GM12878 (cell line): Measurements from ENCODE around the gene ARHGAP6. TPM values are rescaled to one million over a fixed set of nuclear protein-coding genes. Genes with fewer than 3 reads are reported as not detected.

Experiments used
- ATAC-seq: fragments of 200-7000 bp; cut with Tn5 transposase; 3 replicates; pipeline ENCODE4 v1.9.1; 2020; ENCODE audit warnings: mild to moderate bottlenecking, moderate library complexity
- BruUV-seq: library from RNA; stranded (reverse); fragments of 400-500 nt; replicated peaks from 2 replicates; lab custom pipeline; 2021; lab: Mats Ljungman, UMichigan
- CTCF ChIA-PET: fragments of 300-600 bp; sonication (Branson Sonifier 250); formaldehyde crosslinking; extraction: SDS; loops from one replicate; lab custom pipeline; 2021; ENCODE audit warnings: inconsistent platforms; lab: Yijun Ruan, JAX
- POLR2A ChIA-PET: fragments of 350-600 bp; formaldehyde crosslinking; extraction: SDS; loops from one replicate; lab custom pipeline; 2021; ENCODE audit warnings: inconsistent platforms; lab: Charles Lee
- RAD21 ChIA-PET: fragments of 300-600 bp; sonication (Branson Sonifier 250); formaldehyde crosslinking; loops from one replicate; lab custom pipeline; 2023; ENCODE audit warnings: antibody characterized with exemption; ENCODE audit not compliant: unreplicated experiment; lab: Charles Lee
- SMC1A ChIA-PET: fragments of 300-600 bp; sonication (Branson Sonifier 250); formaldehyde crosslinking; loops from one replicate; lab custom pipeline; 2023; ENCODE audit not compliant: unreplicated experiment, uncharacterized antibody; lab: Charles Lee
- DNase-seq: peaks from one replicate; pipeline ENCODE4 v3.0.0-alpha.2; 2011; ENCODE audit warnings: low read depth, low spot score
- FAIRE-seq: peaks from 3 replicates; lab custom pipeline; 2011; peaks lifted over from hg19 to GRCh38; lab: Jason Lieb, UNC
- H2AFZ ChIP-seq: 2 replicates; pipeline ENCODE4 v1.6.0; 2011; ENCODE audit warnings: low read depth, low read length, control low read depth; ENCODE audit not compliant: control insufficient read depth
- H3K27ac ChIP-seq: 2 replicates; pipeline ENCODE4 v1.5.1; 2011; ENCODE audit warnings: control low read depth; ENCODE audit not compliant: control insufficient read depth, insufficient read depth
- H3K27me3 ChIP-seq, 2 experiments: replicated peaks in 1 of 2; 2 replicates each; pipeline versions ENCODE4 v1.6.0 to v1.6.1; 2011; ENCODE audit warnings: low read length in 1 of 2; ENCODE audit not compliant: control insufficient read depth in 2 of 2, insufficient read depth in 2 of 2
- H3K36me3 ChIP-seq, 2 experiments: 2 replicates each; pipeline ENCODE4 v1.5.1; 2011; ENCODE audit warnings: low read length in 1 of 2; ENCODE audit not compliant: control insufficient read depth in 2 of 2, insufficient read depth in 2 of 2
- H3K4me1 ChIP-seq: 2 replicates; pipeline ENCODE4 v1.6.1; 2011; ENCODE audit warnings: mild to moderate bottlenecking, low read length, moderate library complexity, mixed read lengths; ENCODE audit not compliant: control insufficient read depth, insufficient read depth
- H3K4me2 ChIP-seq: 2 replicates; pipeline ENCODE4 v1.6.0; 2011; ENCODE audit warnings: control low read depth; ENCODE audit not compliant: control insufficient read depth, insufficient read depth
- H3K4me3 ChIP-seq: fragments of 200-600 bp; sonication (generic); 2 replicates; pipeline ENCODE4 v1.5.1; 2016
- H3K79me2 ChIP-seq: 2 replicates; pipeline ENCODE4 v1.6.0; 2011; ENCODE audit warnings: low read length; ENCODE audit not compliant: control insufficient read depth, insufficient read depth
- H3K9ac ChIP-seq: 2 replicates; pipeline ENCODE4 v1.8.0; 2011; ENCODE audit warnings: low read length, control low read depth, mixed read lengths; ENCODE audit not compliant: control insufficient read depth, insufficient read depth
- H3K9me3 ChIP-seq: replicated peaks from 3 replicates; pipeline ENCODE4 v1.5.1; 2011; ENCODE audit warnings: mild to moderate bottlenecking, low read length; ENCODE audit not compliant: control insufficient read depth, insufficient read depth
- H4K20me1 ChIP-seq: 2 replicates; pipeline ENCODE4 v1.6.0; 2011; ENCODE audit not compliant: control insufficient read depth, insufficient read depth
- E2F4 ChIP-seq: IDR thresholded peaks from 2 replicates; pipeline ENCODE4 v1.6.1; 2012; ENCODE audit warnings: low read depth, low read length, improper control_type of control experiment
- MTA3 ChIP-seq: IDR thresholded peaks from 2 replicates; pipeline ENCODE4 v1.6.1; 2012; ENCODE audit warnings: low read length, inconsistent platforms, borderline replicate concordance
- NFIC ChIP-seq: IDR thresholded peaks from 2 replicates; pipeline ENCODE4 v1.6.1; 2012; ENCODE audit warnings: low read depth, mild to moderate bottlenecking, inconsistent platforms, low read length, moderate library complexity
- RFX5 ChIP-seq: IDR thresholded peaks from 2 replicates; pipeline ENCODE4 v1.6.1; 2011; ENCODE audit warnings: low read depth, low read length, improper control_type of control experiment
- SRF ChIP-seq, 2 experiments: IDR thresholded peaks; 2 replicates each; pipeline ENCODE4 v1.6.1; 2011; ENCODE audit warnings: low read depth in 2 of 2, low read length in 2 of 2, mild to moderate bottlenecking in 1 of 2, moderate library complexity in 1 of 2
- SUZ12 ChIP-seq: fragments of 200-600 bp; sonication (generic); IDR thresholded peaks from one replicate; pipeline ENCODE4 v1.6.1; 2018; ENCODE audit warnings: antibody characterized with exemption, mild to moderate bottlenecking; ENCODE audit not compliant: unreplicated experiment
- ZNF622 ChIP-seq: fragments of 450-650 bp; IDR thresholded peaks from 2 replicates; pipeline ENCODE4 v1.6.1; 2017; ENCODE audit warnings: mild to moderate bottlenecking, inconsistent platforms
- WGBS: methylation state at CpG from one replicate; pipeline ENCODE4 v1.1.6; 2016; ENCODE audit warnings: low lambda C conversion rate; ENCODE audit not compliant: insufficient replicate concordance, insufficient coverage; ENCODE audit errors: missing lambda C conversion rate; 5-methylcytosine and 5-hydroxymethylcytosine counted together
- in situ Hi-C: fragments of 300-500 bp; cut with MboI; formaldehyde crosslinking; loops from 9 replicates; pipeline ENCODE4 v1.14.3; 2018; ENCODE audit warnings: mixed read lengths
- intact Hi-C: fragments of 100-400 bp; cut with micrococcal nuclease; formaldehyde crosslinking; loops from one replicate; pipeline ENCODE4 v1.14.2; 2022; ENCODE audit not compliant: unreplicated experiment
- polyA plus RNA-seq, 11 experiments: library from polyadenylated mRNA; depleted of rRNA in 4 of 11; unstranded in 6 of 11; stranded (reverse) in 5 of 11; fragments of >200 nt; fragmentation: Nextera tagmentation in 4 of 11; fragmentation: Illumina TruSeq in 1 of 11; extraction: Ambion mirVana in 4 of 11; extraction: Trizol in 1 of 11; gene quantifications; 1 replicate in 1 of 11; 2 replicates in 10 of 11; pipeline versions ENCODE4 v1.2.1 to v1.2.3, GENCODE V29; 2011 to 2016; ENCODE audit warnings: inconsistent platforms in 2 of 11, missing spikeins in 2 of 11, low read depth in 1 of 11
- total RNA-seq, 4 experiments: library from RNA; depleted of rRNA in 3 of 4; stranded (reverse); fragments of >200 nt in 3 of 4; fragmentation: Illumina TruSeq in 1 of 4; extraction: Trizol in 1 of 4; gene quantifications; 2 replicates each; pipeline versions ENCODE4 v1.2.1 to v1.2.3, GENCODE V29; 2013 to 2021

Gene ARHGAP6
- total and polyA plus RNA-seq, 10 of the 15 experiments (the other 5 are each of a cell fraction or from before 2014, with no cell fraction given): 0.20 to 1.8 (median 0.76) TPM

- no peaks in the 10 kb centered on the region for H3K4me1 ChIP-seq
- TF ChIP-seq ZNF622: no peak
- no peak for TF ChIP-seq SRF (IDR thresholded peaks at IDR 0.05; ENCODE audit: low read depth in 2 of 2, low read length in 2 of 2)
- no peak for TF ChIP-seq SUZ12
- no peak for TF ChIP-seq E2F4
- no peak for TF ChIP-seq MTA3
- TF ChIP-seq RFX5: no peak
- TF ChIP-seq NFIC: no peak
- in situ Hi-C loops (no loop called here), intact Hi-C loops (no loop called here)
- H3K79me2 ChIP-seq: no peaks in the 10 kb centered on the region
- no peaks in the 10 kb centered on the region for H3K9me3 ChIP-seq
- H3K27me3 ChIP-seq: no peaks in the 10 kb centered on the region
- POLR2A ChIA-PET: interaction anchor here (0.6 kb wide), 1 partner anchor 196 kb away, joined by 3 read pairs; no protein-coding TSS in a partner anchor
- H3K4me2 ChIP-seq: no peak overlapping the region
- no peak overlapping the region for H3K9ac ChIP-seq
- H4K20me1 ChIP-seq: no peaks in the 10 kb centered on the region
- H3K27ac ChIP-seq: no peak overlapping the region
- ATAC-seq (no peak), DNase-seq (no peak), FAIRE-seq (no peak)
- BruUV-seq: no TSS peak
- CTCF ChIA-PET: interaction anchor here (0.7 to 2.8 kb wide), 4 partner anchors 10 to 1580 kb away, joined by 3 to 9 read pairs (median 4); no protein-coding TSS in a partner anchor
- H2AFZ ChIP-seq: no peak overlapping the region
- RAD21 ChIA-PET: interaction anchor here (0.9 kb wide), 1 partner anchor 13 kb away, joined by 3 read pairs; no protein-coding TSS in a partner anchor
- H3K36me3 ChIP-seq: no peaks in the 10 kb centered on the region
- SMC1A ChIA-PET: no interaction called here
- 67% methylated on average over 2 of the region's 2 CpGs for WGBS
- H3K4me3 ChIP-seq: no peak overlapping the region
Measured at GRCh38 chrX:11562570-11562969, 103.2 kb downstream of the ARHGAP6 start.
